Measurements from ENCODE around the gene FZR1. TPM values are rescaled to one million over a fixed set of nuclear protein-coding genes. Genes with fewer than 3 reads are reported as not detected.

The FZR1 gene
- total RNA-seq, 1 donor from 2014 or later: 46.6 TPM

DNA sequence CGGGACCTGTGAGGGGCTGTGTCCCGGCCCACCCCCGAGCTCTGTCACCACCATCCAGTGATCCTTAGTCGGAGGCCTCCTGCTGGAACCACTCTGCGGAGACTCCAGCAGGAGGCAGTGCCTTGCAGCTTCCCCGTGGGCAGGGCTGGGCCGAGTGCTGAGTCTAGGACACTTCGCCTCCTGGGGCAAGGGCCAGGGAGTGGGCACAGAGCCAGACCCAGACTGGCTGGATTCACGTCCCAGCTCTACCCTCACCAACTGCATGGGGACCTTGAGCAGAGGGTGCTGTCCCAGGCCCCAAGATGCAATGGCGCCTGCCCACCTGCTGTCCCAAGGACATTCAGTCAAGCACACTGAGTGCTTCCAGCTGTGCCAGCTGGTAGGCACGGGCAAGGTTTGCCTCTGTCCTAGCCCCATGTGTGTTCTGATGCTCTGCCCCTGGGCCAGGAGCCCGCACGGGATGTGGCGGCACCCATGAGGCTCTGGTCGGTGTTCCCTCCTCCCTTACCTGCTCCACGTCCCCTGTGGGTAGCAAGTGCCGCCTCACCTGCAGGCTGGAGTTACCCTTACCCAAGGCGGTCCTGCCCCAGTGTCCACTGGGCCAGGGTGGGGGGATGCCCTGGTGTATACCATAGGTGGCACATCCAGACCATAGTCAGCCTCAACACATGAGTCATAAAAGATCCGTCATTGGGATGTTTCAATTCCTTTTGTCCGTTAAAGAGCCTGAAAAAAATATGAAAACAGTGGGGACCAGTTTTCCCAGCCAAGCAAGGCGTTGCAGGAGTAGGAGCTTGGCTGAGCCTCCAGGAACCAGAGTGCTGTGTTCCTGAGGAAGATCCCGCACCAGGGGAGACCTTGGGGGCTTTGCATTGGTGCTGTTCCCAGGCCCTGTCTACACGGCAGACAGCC is 7.4 kb downstream of the FZR1 start:
- DNase-seq (ENCODE audit: low read depth, low spot score): no peak

DNA sequence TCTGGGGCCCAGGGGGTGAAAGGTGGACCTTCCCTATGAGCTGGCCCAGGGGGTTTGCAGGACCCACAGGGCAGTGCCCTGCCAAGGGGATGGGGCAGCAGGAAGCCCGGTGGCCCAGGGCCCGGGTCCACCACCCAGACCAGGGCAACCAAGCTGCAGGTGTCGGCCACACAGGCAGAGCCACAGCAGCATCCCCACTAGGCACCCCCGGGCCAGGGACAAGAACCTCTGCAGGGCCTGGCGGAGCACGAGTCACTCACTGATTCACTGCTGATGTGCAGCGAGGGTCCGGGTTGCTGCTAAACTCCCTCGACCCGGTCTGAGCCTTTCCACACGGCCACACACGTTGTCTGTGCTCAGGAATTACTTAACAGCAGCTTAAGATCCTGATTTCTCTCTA is 8.8 kb downstream of the FZR1 start:
- DNase-seq (ENCODE audit: low read depth, low spot score): no peak

DNA sequence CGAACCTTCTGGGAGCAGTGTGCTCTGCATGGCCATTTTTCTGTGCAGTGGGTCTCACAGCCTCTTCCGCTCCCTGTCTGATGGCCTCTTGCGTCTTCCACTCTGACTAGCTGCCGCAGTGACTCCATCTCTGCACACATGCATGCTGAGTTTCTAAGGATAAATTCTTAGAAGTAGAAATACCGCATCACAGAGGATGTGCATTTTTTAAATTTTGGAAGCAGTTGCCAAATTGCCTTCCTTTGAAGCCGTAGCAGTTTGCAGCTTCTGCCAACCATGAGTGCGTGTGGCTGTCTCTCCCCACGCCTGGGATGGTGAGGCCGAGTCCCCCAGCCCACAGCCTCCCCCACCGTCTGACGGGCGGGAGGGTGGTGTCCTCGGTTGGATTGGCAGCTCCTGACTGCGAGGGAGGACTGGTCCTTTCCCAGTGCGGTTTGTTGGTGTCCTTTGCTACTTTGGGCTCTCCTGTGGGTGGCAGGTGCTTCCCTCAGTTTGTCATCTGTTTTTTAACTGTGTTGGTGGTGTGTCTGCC is 9.8 kb downstream of the FZR1 start:
- no peak for DNase-seq (ENCODE audit: low read depth, low spot score)

DNA sequence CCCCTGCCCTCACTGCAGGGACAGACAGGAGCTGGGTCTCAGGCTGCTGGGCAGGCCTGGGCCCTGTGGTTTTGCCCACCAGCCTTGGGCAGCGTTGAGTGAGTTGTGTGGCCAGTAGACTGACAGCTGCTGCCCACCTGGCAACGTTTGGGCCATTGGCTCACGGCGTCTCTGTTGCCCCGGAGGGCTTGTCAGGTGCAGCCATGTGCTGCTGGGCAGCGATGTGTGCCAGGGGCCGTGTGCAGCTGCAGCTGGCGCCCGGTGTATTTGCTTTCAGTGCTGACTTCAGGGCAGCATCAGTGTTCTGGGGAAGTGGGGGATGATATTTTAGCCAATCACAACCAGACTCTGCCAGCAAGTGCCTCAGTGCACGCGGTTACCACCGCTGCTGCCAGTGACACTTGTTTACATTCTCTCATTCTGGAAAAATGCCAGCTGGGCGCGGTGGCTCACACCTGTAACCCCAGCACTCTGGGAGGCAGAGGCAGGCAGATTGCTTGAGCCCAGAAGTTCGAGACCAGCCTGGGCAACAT is 10.6 kb downstream of the FZR1 start:
- no peak for DNase-seq (ENCODE audit: low read depth, low spot score)

DNA sequence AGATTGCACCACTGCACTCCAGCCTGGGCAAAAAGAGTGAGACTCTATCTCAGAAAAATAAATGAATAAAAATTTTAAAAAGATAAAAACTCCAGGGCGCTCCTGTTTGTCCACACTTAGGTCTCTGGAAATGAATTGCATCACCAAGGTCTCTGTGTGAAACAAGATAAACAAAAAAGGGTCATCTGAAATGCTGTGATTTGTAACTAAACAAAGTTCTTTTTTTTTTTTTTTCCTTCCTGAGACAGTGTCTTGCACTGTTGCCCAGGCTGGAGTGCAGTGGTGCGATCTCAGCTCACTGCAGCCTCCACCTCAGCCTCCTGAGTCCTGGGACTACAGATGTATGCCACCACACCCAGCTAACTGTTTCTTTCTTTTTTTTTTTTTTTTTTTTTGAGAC is 11.5 kb downstream of the FZR1 start:
- no peak for DNase-seq (ENCODE audit: low read depth, low spot score)

DNA sequence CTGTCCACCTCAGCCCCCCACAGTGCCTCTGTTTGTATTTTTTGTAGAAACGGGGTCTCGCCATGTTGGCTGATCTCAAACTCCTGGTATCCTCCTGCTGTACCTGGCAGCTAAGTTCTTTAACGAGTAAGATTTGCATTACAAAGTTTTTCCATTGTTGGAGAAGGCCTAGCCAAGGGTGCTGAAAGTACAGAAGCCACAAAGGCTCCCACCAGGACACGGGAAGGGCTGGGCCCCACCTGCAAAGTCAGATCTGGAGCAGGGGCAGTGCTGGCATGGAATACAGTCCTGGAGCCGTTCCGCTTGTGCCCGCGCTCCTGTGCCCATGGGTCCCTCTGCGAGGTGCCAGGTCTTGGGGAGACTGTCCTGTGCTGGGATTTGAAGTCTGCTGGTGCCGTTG is 12.1 kb downstream of the FZR1 start:
- no peak for DNase-seq (ENCODE audit: low read depth, low spot score)

DNA sequence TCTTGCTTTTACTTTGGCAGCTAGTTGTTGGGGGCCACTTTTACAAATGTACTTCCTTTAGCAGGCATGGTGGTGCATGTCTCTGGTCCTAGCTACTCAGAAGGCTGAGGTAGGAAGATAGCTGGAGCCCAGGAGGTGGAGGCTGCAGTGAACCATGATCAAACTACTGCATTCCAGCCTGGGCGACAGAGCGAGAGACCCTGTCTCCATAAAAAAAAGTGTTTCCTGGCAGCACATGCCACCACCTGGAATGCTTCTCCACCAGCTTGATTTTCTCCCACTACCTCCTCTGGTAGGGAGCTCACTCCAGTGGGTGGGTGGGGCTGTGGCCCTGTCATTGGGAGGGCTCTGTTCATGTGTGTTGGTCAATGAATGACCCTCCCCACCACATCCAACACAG is 12.5 kb downstream of the FZR1 start:
- no peak for DNase-seq (ENCODE audit: low read depth, low spot score)

DNA sequence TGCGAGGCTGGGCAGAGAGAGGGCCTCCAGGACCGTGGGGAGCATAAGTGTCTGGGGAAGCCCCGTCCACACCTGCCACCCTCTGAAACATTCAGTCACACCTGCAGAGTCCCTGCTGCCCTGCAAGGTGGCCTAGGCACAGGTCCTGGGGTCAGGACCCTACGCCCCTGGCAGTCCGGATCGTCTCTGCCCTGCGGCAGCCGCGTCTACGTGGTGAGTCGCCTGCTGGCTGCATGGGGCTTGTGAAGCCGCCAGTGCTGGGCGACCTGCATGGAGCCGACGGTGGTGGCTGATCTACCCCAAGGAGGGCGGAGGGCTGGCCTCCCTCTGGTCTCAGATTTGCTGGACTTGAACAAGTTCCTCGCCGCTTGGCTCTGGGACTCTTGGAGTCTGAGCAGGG is 13.0 kb downstream of the FZR1 start:
- DNase-seq (ENCODE audit: low read depth, low spot score): no peak

DNA sequence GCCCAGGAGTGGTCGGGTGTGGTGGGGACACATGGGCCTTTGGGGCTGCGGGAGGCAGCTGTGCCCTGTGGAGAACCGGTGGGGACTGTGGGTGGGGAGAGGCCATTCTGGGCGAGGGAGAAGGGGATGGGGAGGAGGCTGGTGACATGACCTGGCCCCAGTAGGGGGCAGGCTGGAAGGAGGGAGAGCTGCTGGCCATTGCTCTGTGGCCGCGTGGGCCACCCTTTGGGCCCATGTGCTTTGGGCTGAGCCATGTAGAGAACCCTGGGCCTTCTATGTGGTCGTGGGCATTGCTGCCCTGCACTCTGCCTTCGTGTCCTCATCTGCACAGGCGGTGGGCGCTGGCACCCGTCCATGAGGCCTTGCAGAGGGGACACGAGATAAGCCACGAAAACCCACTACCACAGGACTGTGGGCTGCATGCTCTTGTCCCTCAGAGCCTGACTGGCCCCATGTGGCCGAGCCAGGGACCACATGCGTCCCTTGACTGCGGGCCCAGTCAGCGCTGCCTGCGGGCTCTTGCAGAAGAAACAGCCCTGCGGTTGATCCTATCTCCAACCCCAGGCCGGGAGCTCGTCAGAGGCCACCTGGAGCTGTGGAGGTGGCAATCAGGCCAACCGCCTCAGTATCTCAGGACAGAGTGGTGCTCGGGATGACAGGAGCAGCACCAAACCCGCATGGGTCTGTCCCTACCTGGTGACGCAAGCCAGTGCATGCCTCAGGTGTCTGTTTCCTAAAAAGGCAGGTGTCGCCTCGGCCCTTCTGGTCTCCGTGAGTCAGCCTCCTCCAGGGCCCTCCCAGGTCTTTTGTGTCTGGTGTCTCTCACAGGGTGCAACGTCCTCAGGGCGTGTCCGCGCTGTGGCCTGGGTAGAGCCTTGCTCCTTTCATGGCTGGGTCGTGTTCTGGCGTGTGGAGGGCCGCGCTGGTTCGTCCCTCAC is 14.3 kb downstream of the FZR1 start:
- DNase-seq (ENCODE audit: low read depth, low spot score): no peak

DNA sequence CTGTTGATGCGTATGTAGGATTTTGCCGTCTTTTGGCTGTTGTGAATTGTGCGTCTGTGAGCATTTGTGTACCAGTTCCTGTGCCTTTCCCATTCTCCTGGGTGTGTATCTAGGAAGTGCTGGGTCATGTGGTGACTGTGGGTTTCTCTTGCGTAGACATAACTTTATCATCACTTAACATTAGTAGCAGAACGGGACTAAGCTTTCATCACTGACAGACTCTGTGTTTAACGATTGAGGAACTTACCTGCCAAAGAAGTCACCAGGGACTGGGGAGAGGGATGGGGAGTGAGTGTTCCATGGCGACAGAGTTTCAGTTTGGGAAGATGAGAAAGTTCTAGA is 15.0 kb downstream of the FZR1 start:
- DNase-seq (ENCODE audit: low read depth, low spot score): no peak

DNA sequence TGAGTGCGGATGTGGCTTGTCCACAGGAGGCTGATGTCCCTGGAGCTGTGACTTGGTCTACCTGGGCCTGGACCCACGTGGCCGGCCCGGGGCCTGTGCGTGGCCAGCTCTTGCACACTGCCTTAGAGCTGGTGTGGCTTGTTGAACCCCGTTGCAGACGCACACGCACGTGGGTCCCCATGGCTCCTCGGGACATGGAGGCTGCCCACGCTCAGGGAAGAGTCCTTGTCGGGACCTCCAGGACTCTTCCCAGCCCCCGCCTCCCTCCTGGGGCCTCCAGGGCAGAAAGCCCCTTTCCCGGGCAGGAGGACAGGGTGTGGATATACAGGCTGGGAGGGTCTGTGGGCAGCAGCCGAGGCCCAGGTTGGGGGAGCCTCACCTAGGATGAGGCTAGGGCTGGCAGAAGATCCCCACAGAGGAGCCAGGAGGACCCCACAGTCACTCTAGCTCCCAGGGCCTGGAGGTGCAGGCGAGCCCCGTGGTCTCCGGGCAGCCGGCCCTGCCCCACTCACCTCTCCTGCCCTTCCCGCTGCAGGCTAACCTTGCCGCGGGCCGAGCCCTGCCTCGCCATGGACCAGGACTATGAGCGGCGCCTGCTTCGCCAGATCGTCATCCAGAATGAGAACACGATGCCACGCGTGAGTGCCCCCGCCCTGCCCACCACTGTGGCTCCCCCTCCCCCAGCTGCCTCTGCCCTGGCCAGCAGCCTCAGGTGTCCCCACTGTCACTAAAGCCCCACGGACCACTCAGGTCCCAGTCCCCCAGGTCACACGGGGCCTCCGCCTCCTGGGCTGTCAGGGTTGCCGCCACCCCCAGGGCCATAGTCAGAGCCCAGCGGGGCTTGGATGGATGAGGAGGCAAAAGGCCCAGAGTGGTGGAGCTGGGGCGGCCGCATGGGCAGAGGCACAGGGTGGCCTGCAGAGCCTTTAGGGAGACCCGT is 16.6 kb downstream of the FZR1 start:
- DNase-seq (ENCODE audit: low read depth, low spot score): no peak

DNA sequence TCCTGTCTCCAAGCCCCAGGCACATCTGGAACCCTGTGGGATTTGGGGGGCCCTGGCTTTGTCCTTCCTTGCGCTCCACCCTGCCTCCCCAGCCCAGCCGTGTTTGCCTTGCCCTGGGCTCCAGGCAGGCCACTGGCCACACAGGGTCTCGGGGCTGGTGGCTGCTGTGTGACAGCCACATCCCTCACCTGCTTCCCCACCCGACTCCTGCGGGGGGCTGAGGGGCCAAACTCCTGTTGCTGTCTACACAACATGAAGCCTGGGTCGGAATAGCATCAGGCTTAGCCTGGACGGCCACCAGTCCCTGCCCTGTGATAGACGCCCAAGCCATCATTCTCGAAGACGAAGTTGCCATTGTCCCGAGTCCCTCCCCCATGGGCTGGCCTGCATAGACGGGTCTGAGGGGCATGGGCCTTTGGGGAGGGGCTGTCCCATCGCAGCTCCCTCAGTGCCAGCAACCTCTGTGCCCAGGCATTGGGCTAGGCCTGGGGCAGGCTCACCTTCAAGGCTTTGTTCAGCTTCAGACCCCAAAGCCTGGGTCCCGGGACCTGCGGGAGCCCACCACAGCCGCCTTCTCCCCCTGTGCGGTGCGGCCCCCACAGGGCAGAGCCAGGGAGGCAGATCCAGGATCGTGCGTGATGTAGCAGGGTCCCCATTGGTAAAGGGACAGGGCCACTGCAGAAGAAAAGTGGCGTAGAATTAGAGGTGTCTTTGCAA is 17.4 kb downstream of the FZR1 start:
- no peak for DNase-seq (ENCODE audit: low read depth, low spot score)

DNA sequence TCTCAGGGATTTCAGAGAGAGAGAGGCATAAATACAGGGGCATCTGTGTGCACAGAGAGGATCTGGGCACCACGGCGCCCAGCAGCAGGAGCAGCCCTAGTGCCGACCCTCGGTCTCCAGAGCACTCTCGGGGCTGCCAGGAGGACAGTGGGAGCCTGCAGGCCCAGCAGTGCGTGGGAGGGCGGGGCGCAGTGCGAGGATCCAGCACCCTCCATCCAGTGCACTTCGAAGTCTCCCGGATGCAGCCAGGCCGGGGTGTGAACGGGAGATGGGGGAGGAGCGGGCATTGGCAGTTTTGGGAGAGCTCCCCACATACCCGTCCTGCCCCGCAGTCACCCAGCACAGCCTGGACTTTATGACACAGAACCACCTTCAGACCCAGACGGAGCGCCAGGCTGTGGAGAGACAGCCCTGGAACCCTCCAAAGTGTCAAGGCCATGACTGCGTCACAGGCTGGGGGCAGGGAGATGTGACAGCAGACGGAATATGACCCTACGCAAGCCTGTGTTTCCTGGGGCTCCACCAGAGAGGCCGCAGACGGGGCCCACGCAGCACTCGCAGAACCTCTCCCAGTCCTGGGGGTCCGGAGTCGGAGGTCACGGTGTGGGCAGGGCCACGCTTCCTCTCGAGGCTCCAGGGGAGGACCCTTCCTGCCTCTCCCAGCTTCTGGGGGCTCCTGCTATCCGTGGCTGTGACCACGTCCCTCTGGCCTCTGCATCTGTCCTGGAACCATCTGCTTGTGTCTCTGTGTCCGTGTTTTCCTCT is 18.1 kb downstream of the FZR1 start:
- DNase-seq (ENCODE audit: low read depth, low spot score): no peak

DNA sequence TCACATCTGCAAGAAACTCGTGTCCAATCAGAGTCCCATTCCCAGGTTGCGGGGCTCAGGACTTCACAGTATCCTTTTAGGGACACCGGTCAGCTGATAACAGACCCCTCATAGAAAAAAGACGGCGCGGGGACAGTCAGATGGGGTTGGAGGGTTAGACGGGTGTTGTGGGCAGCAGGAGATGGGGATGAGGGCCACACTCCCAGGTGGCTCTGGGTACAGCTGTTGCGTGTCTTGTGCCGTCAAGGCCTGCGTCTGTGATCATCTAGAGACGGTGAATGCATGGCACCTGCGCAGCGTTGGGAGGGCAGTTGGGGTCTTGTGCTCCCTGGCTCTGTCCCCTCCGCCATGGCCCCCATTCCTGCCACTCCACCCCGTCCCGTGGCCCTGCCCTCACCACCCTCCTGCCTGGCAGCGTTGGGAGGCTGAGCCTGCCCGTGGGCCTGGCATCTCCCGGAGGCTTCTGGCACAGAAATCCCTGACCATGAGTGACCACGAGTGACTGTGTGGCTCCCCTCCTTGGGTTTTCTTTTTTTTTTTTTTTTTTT is 18.9 kb downstream of the FZR1 start:
- DNase-seq (ENCODE audit: low read depth, low spot score): no peak

DNA sequence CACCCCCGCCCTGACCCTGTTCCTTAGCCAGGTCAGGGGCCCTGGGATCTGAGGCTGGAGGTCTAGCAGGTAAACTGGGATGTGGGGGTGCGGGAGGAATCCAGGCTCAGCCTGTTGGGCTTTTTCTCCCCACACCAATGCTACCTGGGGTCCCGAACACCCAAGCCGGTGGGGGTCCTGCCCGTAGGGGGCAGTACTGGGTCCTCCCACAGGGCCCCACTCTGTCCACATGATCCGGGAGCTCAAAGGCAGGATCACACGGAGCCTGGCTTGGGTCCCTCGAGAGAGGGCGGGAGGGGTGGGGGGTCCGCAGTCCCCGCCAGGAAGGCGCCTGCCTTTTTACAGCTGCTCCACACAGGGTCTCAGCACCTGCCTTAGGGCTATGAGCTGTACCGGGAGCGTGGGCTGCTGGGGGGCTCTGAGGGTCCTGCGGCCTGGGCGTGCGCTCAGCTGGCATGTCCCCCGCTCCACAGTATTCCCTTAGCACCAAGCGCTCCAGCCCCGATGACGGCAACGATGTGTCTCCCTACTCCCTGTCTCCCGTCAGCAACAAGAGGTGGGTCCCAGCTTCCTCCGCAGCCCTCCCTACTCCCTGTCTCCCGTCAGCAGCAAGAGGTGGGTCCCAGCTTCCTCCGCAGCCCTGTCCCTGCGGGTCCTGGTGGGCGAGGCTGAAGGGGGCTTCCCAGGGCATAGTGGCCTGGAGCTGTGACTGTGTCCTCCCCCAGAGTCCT is 20.6 kb downstream of the FZR1 start:
- DNase-seq (ENCODE audit: low read depth, low spot score): no peak

DNA sequence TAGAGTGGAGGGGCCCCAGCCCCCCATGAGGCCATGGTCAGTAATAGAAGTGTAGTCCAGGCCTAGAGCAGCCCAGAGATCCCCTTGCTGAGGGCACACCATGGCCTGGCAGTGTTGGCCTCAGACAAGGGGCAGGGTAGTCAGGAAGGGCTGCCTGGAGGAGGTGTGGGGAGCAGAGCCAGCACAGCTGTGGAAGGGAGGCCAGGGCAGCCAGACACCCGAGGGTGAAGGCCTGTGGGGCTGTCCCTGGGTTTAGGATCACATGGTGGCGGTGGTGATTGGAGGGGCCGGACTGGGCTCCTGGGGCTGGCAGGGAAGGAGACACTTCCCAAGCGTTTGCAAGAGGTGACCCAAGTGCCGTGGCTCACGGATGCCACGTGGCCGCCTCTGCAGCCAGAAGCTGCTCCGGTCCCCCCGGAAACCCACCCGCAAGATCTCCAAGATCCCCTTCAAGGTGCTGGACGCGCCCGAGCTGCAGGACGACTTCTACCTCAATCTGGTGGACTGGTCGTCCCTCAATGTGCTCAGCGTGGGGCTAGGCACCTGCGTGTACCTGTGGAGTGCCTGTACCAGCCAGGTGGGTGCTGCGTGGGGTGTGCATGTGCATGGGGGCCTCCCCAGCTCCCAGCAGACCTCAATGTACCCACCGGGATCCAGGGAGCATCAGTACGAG is 21.3 kb downstream of the FZR1 start:
- no peak for DNase-seq (ENCODE audit: low read depth, low spot score)

DNA sequence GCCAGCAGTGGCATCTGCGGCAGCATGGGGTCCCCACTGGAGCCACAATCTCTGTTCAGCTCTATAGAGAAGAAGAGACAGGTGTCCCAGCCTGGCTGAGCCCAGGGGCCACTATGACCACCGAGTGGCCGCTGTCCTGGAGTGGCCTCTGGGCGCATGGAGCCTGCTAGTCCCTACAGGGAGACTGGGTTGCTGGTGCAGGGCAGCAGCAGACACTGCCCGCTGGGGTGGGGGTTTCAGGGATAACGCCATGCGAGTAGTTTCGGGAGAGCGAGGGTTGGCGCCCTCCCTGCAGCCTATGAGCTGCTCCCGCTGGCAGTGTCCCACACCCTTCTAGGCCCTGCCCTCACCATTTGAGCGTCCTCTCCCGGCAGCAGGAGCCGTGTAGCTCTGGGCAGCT is 22.0 kb downstream of the FZR1 start:
- no peak for DNase-seq (ENCODE audit: low read depth, low spot score)

All from pulmonary artery endothelial cell (primary cell).